ENCODE data around the gene PMFBP1.

The PMFBP1 gene

DNA sequence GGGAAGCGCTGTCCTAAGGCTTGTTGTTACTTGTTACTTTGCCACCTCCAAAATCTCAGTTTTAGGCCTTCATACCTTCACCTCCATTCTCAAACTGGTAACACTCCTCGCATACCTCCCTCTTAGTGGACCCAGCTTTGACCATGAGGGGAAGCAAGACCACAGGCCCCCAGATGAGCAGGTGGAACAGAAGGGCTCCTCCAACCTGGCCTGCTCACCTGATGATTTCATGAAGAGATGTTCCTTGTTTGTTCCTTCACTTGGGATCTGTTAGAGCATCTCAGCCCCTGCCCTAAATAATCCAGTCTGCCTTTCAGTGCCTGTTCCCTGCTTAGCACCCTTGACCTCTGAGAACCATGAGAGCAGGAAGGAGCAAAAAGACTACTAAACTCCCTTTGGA, 49.6 kb downstream of the PMFBP1 start:
- Histone ChIP-seq H3K4me3 (no peak overlapping the region), H3K36me3 (no peaks in the 10 kb centered on the region), H3K9me3 (no peaks in the 10 kb centered on the region), H3K4me1 (no peaks in the 10 kb centered on the region), H3K27me3 (no peaks in the 10 kb centered on the region), H3K27ac (no peak overlapping the region)
- no peak for DNase-seq
- TF ChIP-seq, protein P1, sequence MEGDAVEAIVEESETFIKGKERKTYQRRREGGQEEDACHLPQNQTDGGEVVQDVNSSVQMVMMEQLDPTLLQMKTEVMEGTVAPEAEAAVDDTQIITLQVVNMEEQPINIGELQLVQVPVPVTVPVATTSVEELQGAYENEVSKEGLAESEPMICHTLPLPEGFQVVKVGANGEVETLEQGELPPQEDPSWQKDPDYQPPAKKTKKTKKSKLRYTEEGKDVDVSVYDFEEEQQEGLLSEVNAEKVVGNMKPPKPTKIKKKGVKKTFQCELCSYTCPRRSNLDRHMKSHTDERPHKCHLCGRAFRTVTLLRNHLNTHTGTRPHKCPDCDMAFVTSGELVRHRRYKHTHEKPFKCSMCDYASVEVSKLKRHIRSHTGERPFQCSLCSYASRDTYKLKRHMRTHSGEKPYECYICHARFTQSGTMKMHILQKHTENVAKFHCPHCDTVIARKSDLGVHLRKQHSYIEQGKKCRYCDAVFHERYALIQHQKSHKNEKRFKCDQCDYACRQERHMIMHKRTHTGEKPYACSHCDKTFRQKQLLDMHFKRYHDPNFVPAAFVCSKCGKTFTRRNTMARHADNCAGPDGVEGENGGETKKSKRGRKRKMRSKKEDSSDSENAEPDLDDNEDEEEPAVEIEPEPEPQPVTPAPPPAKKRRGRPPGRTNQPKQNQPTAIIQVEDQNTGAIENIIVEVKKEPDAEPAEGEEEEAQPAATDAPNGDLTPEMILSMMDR (IDR thresholded peaks at IDR 0.05), result no peak
- intact Hi-C loops (cut with DNase I; ENCODE audit: low total_unique reads), result loop anchor here (10.0 kb wide), 1 partner anchor 342 kb away; no protein-coding TSS in a partner anchor

DNA sequence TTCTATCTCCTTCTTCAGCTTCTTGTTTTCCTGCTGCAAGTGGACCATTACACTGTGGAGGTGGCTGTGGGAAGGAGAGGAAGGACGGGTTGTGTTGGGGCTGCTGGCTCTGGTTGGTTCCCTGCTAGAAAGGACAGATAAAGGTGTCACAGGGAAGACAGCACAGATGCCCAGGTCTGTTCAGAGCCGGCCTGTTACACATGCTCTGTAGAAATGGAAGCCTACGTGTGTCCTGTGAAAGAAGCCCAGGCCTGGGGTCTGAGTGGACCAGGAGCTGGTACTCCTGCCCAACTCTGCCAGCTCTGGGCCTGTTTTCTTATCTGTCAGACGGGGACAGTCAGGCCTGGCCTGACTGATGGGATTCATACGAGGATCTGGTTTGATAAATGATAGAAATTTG, 51.9 kb downstream of the PMFBP1 start:
- H3K36me3 ChIP-seq, result no peaks in the 10 kb centered on the region
- H3K27ac ChIP-seq, result no peak overlapping the region
- H3K9me3 ChIP-seq, result no peaks in the 10 kb centered on the region
- TF ChIP-seq, protein P1 (IDR thresholded peaks at IDR 0.05), result no peak
- no peaks in the 10 kb centered on the region for H3K27me3 ChIP-seq
- H3K4me1 ChIP-seq, result no peaks in the 10 kb centered on the region
- intact Hi-C loops (cut with DNase I; ENCODE audit: low total_unique reads), result loop anchor here (10.0 kb wide), 1 partner anchor 345 kb away; no protein-coding TSS in a partner anchor
- no peak overlapping the region for H3K4me3 ChIP-seq
- DNase-seq, result no peak

DNA sequence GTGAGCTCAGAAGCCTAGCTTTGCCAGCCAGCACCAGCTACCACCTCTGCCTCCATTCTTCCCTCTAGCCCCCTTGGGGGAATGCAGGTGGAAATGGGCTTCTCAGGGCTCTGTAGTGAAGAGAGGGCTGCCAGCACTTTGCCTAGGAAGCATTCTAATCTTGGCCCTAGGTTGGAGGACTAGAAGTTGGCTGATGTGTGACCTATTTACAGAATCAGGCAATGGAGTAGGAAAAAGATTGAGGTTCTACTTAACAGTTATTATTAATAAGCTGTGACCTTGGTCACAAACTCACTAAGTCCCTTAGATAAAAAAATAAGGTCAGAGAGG, 58.4 kb downstream of the PMFBP1 start:
- TF ChIP-seq, protein P1 (IDR thresholded peaks at IDR 0.05), result no peak
- DNase-seq, result no peak
- no peaks in the 10 kb centered on the region for H3K4me1 ChIP-seq
- no peak overlapping the region for H3K27ac ChIP-seq
- intact Hi-C loops (cut with DNase I; ENCODE audit: low total_unique reads), result no loop called here
- no peaks in the 10 kb centered on the region for H3K27me3 ChIP-seq
- H3K4me3 ChIP-seq, result no peak overlapping the region
- peaks cover 42 to 51% (median 47%) of the 10 kb centered on the region in 3 donors for H3K36me3 ChIP-seq
- no peaks in the 10 kb centered on the region for H3K9me3 ChIP-seq

DNA sequence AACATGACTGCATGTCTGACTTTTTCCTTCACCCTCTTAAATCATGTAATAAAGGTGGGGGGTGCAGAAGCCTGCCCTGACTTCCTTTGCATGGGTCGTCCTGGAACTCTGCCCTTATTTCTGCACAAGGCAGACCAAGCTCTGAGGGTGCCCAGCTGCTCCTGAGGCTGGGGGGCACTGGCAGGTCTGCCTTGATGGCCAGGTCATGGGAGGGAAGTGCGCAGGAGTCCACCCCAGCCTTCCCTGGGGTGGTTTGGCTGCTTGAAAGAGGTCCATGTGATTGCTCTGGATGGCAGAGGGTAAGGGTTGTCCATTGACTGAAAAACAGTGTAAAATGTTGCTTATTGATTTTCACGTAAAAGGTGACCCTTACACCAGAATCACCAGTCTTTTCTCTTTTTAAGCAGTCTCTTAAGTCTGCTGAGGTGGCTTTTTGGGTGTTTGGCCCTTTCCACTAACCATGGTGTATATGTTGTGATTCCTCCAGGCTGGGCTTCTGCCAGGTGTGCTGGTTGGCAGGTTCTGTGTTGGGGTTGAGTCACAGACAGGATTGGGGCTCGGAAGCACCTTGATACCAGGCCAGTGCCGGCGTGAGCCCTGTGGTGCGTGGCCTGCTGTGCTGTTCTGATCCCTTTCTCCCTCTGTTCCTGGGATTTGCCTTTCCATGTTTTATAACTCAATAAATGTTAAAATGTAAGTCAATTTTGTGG, 58.9 kb downstream of the PMFBP1 start:
- intact Hi-C loops (cut with DNase I; ENCODE audit: low total_unique reads), result no loop called here
- TF ChIP-seq, protein P1 (IDR thresholded peaks at IDR 0.05), result no peak
- Histone ChIP-seq H3K27ac (no peak overlapping the region), H3K36me3 (peaks cover 47 to 56% (median 52%) of the 10 kb centered on the region in 3 donors), H3K4me1 (no peaks in the 10 kb centered on the region), H3K4me3 (no peak overlapping the region), H3K27me3 (no peaks in the 10 kb centered on the region), H3K9me3 (no peaks in the 10 kb centered on the region)
- no peak for DNase-seq

DNA sequence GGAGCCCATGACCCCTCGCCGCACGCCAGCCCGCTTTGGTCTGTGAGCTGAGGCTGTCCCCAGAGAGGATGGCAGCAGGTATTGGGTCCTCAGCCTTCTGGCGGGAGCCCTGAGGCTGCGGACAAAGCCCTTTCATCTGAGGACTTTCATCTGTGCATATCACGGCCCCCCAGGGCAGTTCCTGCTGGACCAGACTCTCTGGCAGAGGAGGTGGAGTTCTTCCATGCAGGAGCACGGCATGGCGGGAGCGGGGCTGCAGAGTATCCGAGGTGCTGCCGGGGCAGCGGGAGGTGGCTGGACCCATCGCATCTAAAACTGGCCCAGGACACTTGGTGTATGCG, 59.5 kb downstream of the PMFBP1 start:
- Histone ChIP-seq H3K4me1 (no peaks in the 10 kb centered on the region), H3K4me3 (no peak overlapping the region), H3K27ac (no peak overlapping the region), H3K36me3 (peaks cover 54 to 62% (median 58%) of the 10 kb centered on the region in 3 donors), H3K27me3 (no peaks in the 10 kb centered on the region), H3K9me3 (no peaks in the 10 kb centered on the region)
- DNase-seq, result no peak
- TF ChIP-seq, protein P1 (IDR thresholded peaks at IDR 0.05), result no peak
- intact Hi-C loops (cut with DNase I; ENCODE audit: low total_unique reads), result no loop called here
